GM19240 (cell line): Measurements from ENCODE around the gene SLC26A1.
"Not testable (repeated sequence)": the region's sequence is repeated elsewhere in the genome, so short reads cannot be mapped to it uniquely, and the experiment has no call there.

ENCODE experiments used
- DNase-seq: peaks from one replicate; pipeline ENCODE4 v3.0.0; 2011; ENCODE audit warnings: low spot score; ENCODE audit not compliant: insufficient read length

Gene SLC26A1

GRCh38 chr4:999882-1000425 is 6.8 kb upstream of the SLC26A1 start:
- no peak for DNase-seq

- DNase-seq: not testable (repeated sequence)
Observed at GRCh38 chr4:999240-999863, 6.1 kb upstream of the SLC26A1 start.

GRCh38 chr4:998096-998691 is 5.0 kb upstream of the SLC26A1 start:
- no peak for DNase-seq

- no peak for DNase-seq
Observed at GRCh38 chr4:997375-998071, 4.3 kb upstream of the SLC26A1 start.

DNA sequence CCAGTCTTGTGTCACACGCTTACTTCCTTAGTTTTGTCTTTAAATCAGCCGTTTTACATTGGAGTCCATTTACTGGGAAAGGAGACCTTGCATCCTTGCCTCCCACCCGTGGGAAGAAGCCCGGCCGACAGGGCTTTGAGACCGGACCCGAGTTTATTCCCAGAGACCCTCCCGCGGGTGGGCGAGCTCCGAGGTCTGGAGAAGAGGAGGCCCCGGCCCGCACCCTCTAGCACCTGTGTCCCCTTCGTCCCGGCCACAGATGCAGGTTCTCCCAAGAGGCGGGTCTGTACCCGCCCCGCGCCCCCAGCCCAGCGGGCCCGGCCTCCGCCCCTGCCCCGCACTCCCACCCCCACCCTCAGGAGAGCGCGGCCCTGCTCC is 3.8 kb upstream of the SLC26A1 start:
- DNase-seq: no peak

- DNase-seq: no peak
Observed at GRCh38 chr4:996030-996996, 3.1 kb upstream of the SLC26A1 start.

GRCh38 chr4:995311-996026 is 2.3 kb upstream of the SLC26A1 start:
- DNase-seq: no peak

DNA sequence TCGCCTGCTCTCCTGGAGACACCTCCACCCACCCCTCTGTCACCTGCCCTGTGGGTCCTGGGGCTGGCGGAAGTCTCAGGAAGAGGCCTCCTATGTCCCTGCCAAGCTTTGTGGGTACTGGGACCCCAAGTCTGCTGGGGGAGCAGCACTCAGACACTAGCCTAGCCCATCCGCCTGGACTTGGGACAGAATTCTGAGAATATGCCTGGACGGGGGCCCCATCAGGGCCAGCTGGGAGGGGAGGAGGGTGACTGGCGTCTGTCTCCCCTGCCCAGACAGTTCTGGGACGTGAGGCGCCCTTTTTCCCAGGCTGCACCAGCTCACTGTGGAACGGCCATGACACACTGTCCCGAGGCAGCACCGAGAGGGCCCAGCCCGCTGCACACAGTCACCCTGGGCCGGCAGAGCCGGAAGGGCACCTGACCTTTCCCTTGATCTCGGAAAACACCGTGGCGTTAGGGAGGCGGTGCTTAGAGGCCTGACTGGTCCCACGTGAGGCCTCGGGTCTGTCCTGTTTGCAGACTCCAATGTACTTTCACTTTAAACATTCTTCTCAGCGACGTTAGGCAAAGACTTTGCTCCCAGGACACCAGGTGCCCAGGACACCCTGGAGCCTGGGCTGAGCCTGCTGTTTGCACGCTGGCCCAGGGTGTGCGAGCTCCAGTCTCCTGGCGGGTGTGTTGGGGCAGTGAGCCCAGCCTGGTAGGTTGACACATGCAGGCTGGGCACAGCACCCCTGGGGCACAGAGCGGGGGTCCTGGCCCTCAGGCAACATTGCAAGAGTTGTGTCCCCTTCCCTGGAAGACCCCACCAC is 700 bp downstream of the SLC26A1 start:
- no peak for DNase-seq

GRCh38 chr4:991451-992296 is 1.5 kb downstream of the SLC26A1 start:
- no peak for DNase-seq

DNA sequence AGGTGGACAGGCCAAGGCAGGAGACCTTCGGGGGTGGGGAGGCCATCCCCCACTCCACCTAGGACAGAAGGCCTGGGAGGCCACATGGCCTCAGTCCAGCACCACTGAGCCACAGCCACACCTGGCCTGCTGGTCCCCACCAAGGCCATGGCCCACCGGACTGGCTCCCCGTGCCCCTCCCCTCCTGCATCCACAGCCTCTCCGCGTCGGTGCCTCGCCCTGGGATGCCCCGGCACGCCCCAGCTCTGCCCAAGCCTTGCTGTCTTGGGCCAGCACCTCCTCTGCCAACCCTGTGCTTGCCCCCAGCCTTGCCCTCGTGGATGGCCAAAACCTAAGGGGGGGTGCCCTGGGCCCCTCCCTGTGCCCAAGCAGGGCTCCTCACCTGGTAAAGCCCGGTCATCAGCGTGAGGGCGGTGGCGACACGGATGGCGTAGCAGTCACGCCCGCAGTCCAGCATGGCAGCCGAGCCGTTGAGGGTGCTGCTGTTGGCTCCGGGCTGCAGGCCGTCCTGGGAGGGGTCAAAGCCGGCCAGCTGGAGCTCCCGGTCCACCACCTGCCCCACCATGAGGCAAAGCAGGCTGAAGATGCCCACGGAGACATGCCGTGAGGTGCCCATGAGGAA is 2.3 kb downstream of the SLC26A1 start:
- DNase-seq: no peak

GRCh38 chr4:989722-990471 is 3.3 kb downstream of the SLC26A1 start:
- DNase-seq: no peak

GRCh38 chr4:988726-989721 is 4.2 kb downstream of the SLC26A1 start:
- DNase-seq: no peak

GRCh38 chr4:987624-988513 is 5.3 kb downstream of the SLC26A1 start:
- DNase-seq: no peak

DNA sequence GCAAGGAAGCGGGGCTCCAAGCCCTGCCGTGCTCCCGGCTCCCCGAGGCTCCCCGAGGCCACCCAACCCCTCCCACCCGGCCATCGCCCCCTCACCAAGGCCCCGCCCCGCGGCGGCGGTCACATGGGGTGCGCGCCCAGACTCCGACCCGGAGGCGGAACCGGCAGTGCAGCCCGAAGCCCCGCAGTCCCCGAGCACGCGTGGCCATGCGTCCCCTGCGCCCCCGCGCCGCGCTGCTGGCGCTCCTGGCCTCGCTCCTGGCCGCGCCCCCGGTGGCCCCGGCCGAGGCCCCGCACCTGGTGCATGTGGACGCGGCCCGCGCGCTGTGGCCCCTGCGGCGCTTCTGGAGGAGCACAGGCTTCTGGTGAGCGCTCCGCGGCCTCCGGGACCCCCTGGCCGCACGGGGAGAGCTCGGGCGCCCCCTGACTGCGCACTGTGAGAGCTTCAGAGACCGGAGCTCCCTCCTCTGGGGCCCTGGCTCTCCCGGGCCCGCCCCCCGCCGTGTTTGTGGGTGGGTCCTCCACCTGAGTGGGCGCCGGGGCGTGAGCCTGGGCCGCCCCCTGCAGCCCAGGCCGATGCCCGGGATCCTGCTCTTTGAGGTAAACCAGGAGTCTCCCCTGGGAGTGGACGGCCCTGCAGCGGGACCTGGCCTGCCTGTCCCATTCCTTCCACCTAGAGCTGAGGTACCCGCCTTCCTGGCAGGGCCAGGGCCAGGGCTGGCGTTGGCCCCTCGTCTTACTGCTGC is 6.2 kb downstream of the SLC26A1 start, which contains the start of gene IDUA:
TSS of gene IDUA (plus strand) at position 166 of the 745 bp plus-strand sequence. CDS start at position 207, 41 bp downstream.
- peak; percentile 85 for DNase-seq

GRCh38 chr4:986428-986878 is 6.8 kb downstream of the SLC26A1 start:
- DNase-seq: no peak
